Measurements from ENCODE around the gene ABCC11. TPM values are rescaled to one million over a fixed set of nuclear protein-coding genes. Genes with fewer than 3 reads are reported as not detected.
A peak's percentile ranks its signal among the peaks of the same experiment; 100 is the strongest.

ABCC11 gene
- total and polyA plus RNA-seq, 2 of the 13 experiments (the other 11 are each of a cell fraction or from before 2014, with no cell fraction given), result 1.0 to 1.4 TPM

- TF ChIP-seq ZBTB34 (CRISPR knock-in tag; IDR thresholded peaks at IDR 0.05) (peak; percentile 83), ZNF567 (CRISPR knock-in tag; IDR thresholded peaks at IDR 0.05; ENCODE audit: borderline replicate concordance) (no peak), FOXK2 (IDR thresholded peaks at IDR 0.05) (peak; percentile 62), TFDP2 (CRISPR knock-in tag; IDR thresholded peaks at IDR 0.05) (peak; percentile 64; the same call in 1 of the 2 replicates), SP4 (CRISPR knock-in tag; IDR thresholded peaks at IDR 0.05) (peak; percentile 75), MXI1 (IDR thresholded peaks at IDR 0.05; ENCODE audit: borderline replicate concordance, low read depth, low read length) (peak; percentile 15; the same call in 1 of the 3 replicates), TCF7L2 (IDR thresholded peaks at IDR 0.05; ENCODE audit: low read depth, low read length) (no peak), ZNF75D (CRISPR knock-in tag; IDR thresholded peaks at IDR 0.05; ENCODE audit: borderline replicate concordance) (no peak), ZGPAT (CRISPR knock-in tag; IDR thresholded peaks at IDR 0.05) (peak; percentile 97), PHF20 (CRISPR knock-in tag; IDR thresholded peaks at IDR 0.05) (0 out of 2 replicates have a peak, but pooled peaks have one; percentile 2), NR2F1 (CRISPR knock-in tag; IDR thresholded peaks at IDR 0.05) (peak; percentile 75 to 85), NPAS2 (CRISPR knock-in tag; IDR thresholded peaks at IDR 0.05; ENCODE audit: borderline replicate concordance) (no peak), ATF4 (CRISPR knock-in tag; IDR thresholded peaks at IDR 0.05) (peak in 1 of 2 experiments; percentile 84; a peak in 2 of 4 replicates), ZKSCAN8 (CRISPR knock-in tag; IDR thresholded peaks at IDR 0.05; ENCODE audit: borderline replicate concordance) (peak; percentile 93), GATA4 (IDR thresholded peaks at IDR 0.05; ENCODE audit: borderline replicate concordance, low read depth) (peak; percentile 92), ZNF652 (CRISPR knock-in tag; IDR thresholded peaks at IDR 0.05; ENCODE audit: borderline replicate concordance, low read depth) (peak; percentile 76; the same call in 1 of the 2 replicates), ZFY (CRISPR knock-in tag; IDR thresholded peaks at IDR 0.05) (no peak), EHMT2 (IDR thresholded peaks at IDR 0.05; ENCODE audit: borderline replicate concordance, low read depth, low read length) (peak; percentile 40; the same call in 1 of the 2 replicates), FOSL1 (CRISPR knock-in tag; IDR thresholded peaks at IDR 0.05; ENCODE audit: borderline replicate concordance) (no peak; the same call in 1 of the 2 replicates), ZNF781 (CRISPR knock-in tag; IDR thresholded peaks at IDR 0.05; ENCODE audit: borderline replicate concordance, not compliant biosample characterization) (peak; percentile 66), ETV5 (CRISPR knock-in tag; IDR thresholded peaks at IDR 0.05; ENCODE audit: borderline replicate concordance) (peak; percentile 74; the same call in 1 of the 2 replicates), GMEB1 (CRISPR knock-in tag; IDR thresholded peaks at IDR 0.05; ENCODE audit: borderline replicate concordance) (peak; percentile 54; the same call in 1 of the 2 replicates)
Observed at GRCh38 chr16:48203974-48204824, 43.1 kb downstream of the ABCC11 start (continued).

Measured in HepG2 (cell line).